Measurements from ENCODE around the gene EDC4. TPM values are rescaled to one million over a fixed set of nuclear protein-coding genes. Genes with fewer than 3 reads are reported as not detected.

The EDC4 gene
- total and polyA plus RNA-seq, 7 donors: 21.1 to 52.1 (median 33.8) TPM

- ATAC-seq (no peak), DNase-seq (no peak)
- intact Hi-C loops (cut with DNase I): no loop called here
- Histone ChIP-seq H3K36me3 (ENCODE audit: insufficient read depth in 1 of 2, low read depth in 1 of 2) (peaks cover 6 to 75% of the 10 kb centered on the region in 2 donors), H3K4me1 (peaks cover 63% of the 10 kb centered on the region), H3K9me3 (no peaks in the 10 kb centered on the region), H3K27me3 (ENCODE audit: insufficient read depth in 3 of 3, low read length in 2 of 3) (no peaks in the 10 kb centered on the region), H3K4me3 (no peak overlapping the region), H3K27ac (no peak overlapping the region)
- TF ChIP-seq CTCF (IDR thresholded peaks at IDR 0.05): no peak
- 94 to 97% (median 94%) methylated on average over 9 of the region's 9 CpGs for WGBS, 3 donors
These were observed 6.0 kb downstream of the EDC4 start for GRCh38 chr16:67878846-67879245.

- DNase-seq: no peak
- 91 to 93% (median 91%) methylated on average over 12 of the region's 12 CpGs for WGBS, 3 donors
- Histone ChIP-seq H3K9me3 (no peaks in the 10 kb centered on the region), H3K27me3 (ENCODE audit: insufficient read depth in 3 of 3, low read length in 2 of 3) (no peaks in the 10 kb centered on the region), H3K36me3 (ENCODE audit: insufficient read depth in 1 of 2, low read depth in 1 of 2) (peaks cover 6 to 81% of the 10 kb centered on the region in 2 donors), H3K27ac (peak overlapping the region; percentile 93), H3K4me3 (no peak overlapping the region), H3K4me1 (peaks cover 63% of the 10 kb centered on the region)
- no peak for ATAC-seq
- intact Hi-C loops (cut with DNase I): no loop called here
- no peak for TF ChIP-seq CTCF (IDR thresholded peaks at IDR 0.05)
These were observed 6.6 kb downstream of the EDC4 start for GRCh38 chr16:67879462-67879861.

- Histone ChIP-seq H3K27ac (peak overlapping the region; percentile 93), H3K9me3 (no peaks in the 10 kb centered on the region), H3K4me1 (peaks cover 63% of the 10 kb centered on the region), H3K36me3 (ENCODE audit: insufficient read depth in 1 of 2, low read depth in 1 of 2) (peaks cover 6 to 86% of the 10 kb centered on the region in 2 donors), H3K27me3 (ENCODE audit: insufficient read depth in 3 of 3, low read length in 2 of 3) (no peaks in the 10 kb centered on the region), H3K4me3 (no peak overlapping the region)
- ATAC-seq: no peak
- intact Hi-C loops (cut with DNase I): loop anchor here (5.0 to 10.0 kb wide), 2 partner anchors 162 to 355 kb away; partner anchors contain the start of gene ESRP2 (in 1 of the 2)
- DNase-seq: no peak
- 48 to 61% (median 52%) methylated on average over 5 of the region's 5 CpGs for WGBS, 3 donors
- no peak for TF ChIP-seq CTCF (IDR thresholded peaks at IDR 0.05)
These were observed 7.1 kb downstream of the EDC4 start for GRCh38 chr16:67879936-67880335.

GRCh38 chr16:67880584-67880983 lies 7.7 kb downstream of the EDC4 start:
- Histone ChIP-seq H3K27me3 (ENCODE audit: insufficient read depth in 3 of 3, low read length in 2 of 3) (no peaks in the 10 kb centered on the region), H3K4me3 (no peak overlapping the region), H3K27ac (peak overlapping the region; percentile 93), H3K9me3 (no peaks in the 10 kb centered on the region), H3K4me1 (peaks cover 63% of the 10 kb centered on the region), H3K36me3 (ENCODE audit: insufficient read depth in 1 of 2, low read depth in 1 of 2) (peaks cover 6 to 91% of the 10 kb centered on the region in 2 donors)
- intact Hi-C loops (cut with DNase I): loop anchor here (5.0 to 10.0 kb wide), 2 partner anchors 162 to 354 kb away; partner anchors contain the start of gene ESRP2 (in 1 of the 2)
- 37 to 44% (median 43%) methylated on average over 13 of the region's 13 CpGs for WGBS, 3 donors
- DNase-seq: no peak
- TF ChIP-seq CTCF (IDR thresholded peaks at IDR 0.05): no peak
- no peak for ATAC-seq

All from psoas muscle (tissue), 8 donors.